Progenitor cell of endocrine pancreas (in vitro differentiated cells): ENCODE measurements around the gene ANKHD1. TPM values are rescaled to one million over a fixed set of nuclear protein-coding genes. Genes with fewer than 3 reads are reported as not detected.
"Not testable (repeated sequence)": the region's sequence is repeated elsewhere in the genome, so short reads cannot be mapped to it uniquely, and the experiment has no call there.

Experiments
- DNase-seq: peaks from one replicate; pipeline ENCODE4 v3.0.0; 2021; ENCODE audit warnings: low spot score; ENCODE audit not compliant: unreplicated experiment
- H3K27ac Mint-ChIP-seq: 2 replicates; pipeline ENCODE4 v1.8.0; 2021; ENCODE audit warnings: mild to moderate bottlenecking, moderate library complexity, mixed read lengths
- H3K27me3 Mint-ChIP-seq: 2 replicates; pipeline ENCODE4 v1.8.0; 2021; ENCODE audit warnings: mixed read lengths
- H3K36me3 Mint-ChIP-seq: 2 replicates; pipeline ENCODE4 v1.8.0; 2022; ENCODE audit warnings: mixed read lengths; ENCODE audit not compliant: insufficient read depth
- H3K4me1 Mint-ChIP-seq: 2 replicates; pipeline ENCODE4 v1.8.0; 2021; ENCODE audit warnings: low read depth, mixed read lengths
- H3K4me3 Mint-ChIP-seq: 2 replicates; pipeline ENCODE4 v1.8.0; 2021; ENCODE audit warnings: low read depth, mild to moderate bottlenecking, moderate library complexity, mixed read lengths
- H3K9me3 Mint-ChIP-seq: 2 replicates; pipeline ENCODE4 v1.8.0; 2021; ENCODE audit warnings: low read depth, mixed read lengths
- CTCF ChIP-seq: fragments of 200-600 bp; sonication (generic); IDR thresholded peaks from one replicate; pipeline ENCODE4 v1.5.0; 2021; ENCODE audit warnings: antibody characterized with exemption, mild to moderate bottlenecking; ENCODE audit not compliant: unreplicated experiment
- total RNA-seq: library from RNA; stranded (reverse); gene quantifications from 2 replicates; pipeline ENCODE4 v1.2.1, GENCODE V29; 2021

ANKHD1 gene
- total RNA-seq, 1 donor from 2014 or later: 115 TPM

GRCh38 chr5:140429724-140430123, 28.1 kb downstream of the ANKHD1 start:
- Mint-ChIP-seq H3K36me3 (peaks cover 8% of the 10 kb centered on the region), H3K4me3 (no peak overlapping the region), H3K4me1 (no peaks in the 10 kb centered on the region), H3K27me3 (no peaks in the 10 kb centered on the region), H3K27ac (peak overlapping the region; percentile 63), H3K9me3 (peaks cover 3% of the 10 kb centered on the region)
- TF ChIP-seq CTCF: no peak
- no peak for DNase-seq

GRCh38 chr5:140432212-140432611, 30.6 kb downstream of the ANKHD1 start:
- no peak for DNase-seq
- Mint-ChIP-seq H3K27me3 (no peaks in the 10 kb centered on the region), H3K9me3 (no peaks in the 10 kb centered on the region), H3K27ac (no peak overlapping the region), H3K4me3 (no peak overlapping the region), H3K4me1 (no peaks in the 10 kb centered on the region), H3K36me3 (peaks cover 4% of the 10 kb centered on the region)
- no peak for TF ChIP-seq CTCF

GRCh38 chr5:140432916-140433315, 31.3 kb downstream of the ANKHD1 start:
- Mint-ChIP-seq H3K9me3 (no peaks in the 10 kb centered on the region), H3K27ac (no peak overlapping the region), H3K4me3 (no peak overlapping the region), H3K4me1 (no peaks in the 10 kb centered on the region), H3K36me3 (peaks cover 5% of the 10 kb centered on the region), H3K27me3 (no peaks in the 10 kb centered on the region)
- no peak for TF ChIP-seq CTCF
- no peak for DNase-seq

GRCh38 chr5:140457368-140457767, 55.7 kb downstream of the ANKHD1 start:
- H3K4me3 Mint-ChIP-seq, H3K27ac Mint-ChIP-seq, H3K4me1 Mint-ChIP-seq, H3K27me3 Mint-ChIP-seq, DNase-seq: not testable (repeated sequence)
- Mint-ChIP-seq H3K36me3 (peaks cover 39% of the 10 kb centered on the region), H3K9me3 (peaks cover 21% of the 10 kb centered on the region)

- no peak overlapping the region for H3K4me3 Mint-ChIP-seq
Observed at GRCh38 chr5:140466981-140467742, 65.5 kb downstream of the ANKHD1 start.

More at GRCh38 chr5:140466981-140467742, 65.5 kb downstream of the ANKHD1 start:
- DNase-seq: no peak
- Mint-ChIP-seq H3K27me3 (no peaks in the 10 kb centered on the region), H3K4me1 (no peaks in the 10 kb centered on the region), H3K27ac (no peak overlapping the region), H3K36me3 (peaks cover 6% of the 10 kb centered on the region), H3K9me3 (no peaks in the 10 kb centered on the region)
- TF ChIP-seq CTCF: no peak
